RWPE2 (cell line): ENCODE measurements around the gene MSI2.

Source experiments
- ATAC-seq: fragments of 200-7000 bp; cut with Tn5 transposase; 3 replicates; pipeline ENCODE4 v1.9.1; 2021; ENCODE audit warnings: low read depth
- DNase-seq: peaks from one replicate; pipeline ENCODE4 v3.0.0-alpha.2; 2020; ENCODE audit warnings: low spot score
- H3K27ac ChIP-seq: fragments of 450-650 bp; 2 replicates; pipeline ENCODE4 v1.5.1; 2017; ENCODE audit warnings: mild to moderate bottlenecking; ENCODE audit not compliant: poor library complexity, severe bottlenecking
- H3K27me3 ChIP-seq: fragments of 250-450 bp; sonication (Bioruptor Pico); 2 replicates; pipeline ENCODE4 v1.5.1; 2021; ENCODE audit warnings: mild to moderate bottlenecking, moderate library complexity; ENCODE audit not compliant: insufficient read depth, poor library complexity, severe bottlenecking
- H3K36me3 ChIP-seq: fragments of 250-450 bp; sonication (Bioruptor Pico); 2 replicates; pipeline ENCODE4 v1.5.1; 2020; ENCODE audit warnings: low read depth, mild to moderate bottlenecking, moderate library complexity
- H3K4me1 ChIP-seq: fragments of 250-450 bp; sonication (Bioruptor Pico); 2 replicates; pipeline ENCODE4 v1.5.1; 2021; ENCODE audit warnings: mild to moderate bottlenecking, moderate library complexity; ENCODE audit not compliant: insufficient read depth, poor library complexity, severe bottlenecking
- H3K4me3 ChIP-seq: fragments of 250-450 bp; sonication (Bioruptor Pico); 2 replicates; pipeline ENCODE4 v1.5.1; 2021; ENCODE audit warnings: mild to moderate bottlenecking, moderate library complexity; ENCODE audit not compliant: severe bottlenecking
- H3K9me3 ChIP-seq: fragments of 250-450 bp; sonication (Bioruptor Pico); 2 replicates; pipeline ENCODE4 v1.5.1; 2021; ENCODE audit warnings: mild to moderate bottlenecking, moderate library complexity; ENCODE audit not compliant: severe bottlenecking
- TF ChIP-seq, protein P1 (sequence below): fragments of 450-650 bp; IDR thresholded peaks from one replicate; pipeline ENCODE4 v1.5.1; 2017; ENCODE audit warnings: mild to moderate bottlenecking, moderate library complexity; ENCODE audit not compliant: poor library complexity, severe bottlenecking

MSI2 gene

GRCh38 chr17:57282296-57282695 lies 26.0 kb downstream of the MSI2 start:
- TF ChIP-seq, protein P1, sequence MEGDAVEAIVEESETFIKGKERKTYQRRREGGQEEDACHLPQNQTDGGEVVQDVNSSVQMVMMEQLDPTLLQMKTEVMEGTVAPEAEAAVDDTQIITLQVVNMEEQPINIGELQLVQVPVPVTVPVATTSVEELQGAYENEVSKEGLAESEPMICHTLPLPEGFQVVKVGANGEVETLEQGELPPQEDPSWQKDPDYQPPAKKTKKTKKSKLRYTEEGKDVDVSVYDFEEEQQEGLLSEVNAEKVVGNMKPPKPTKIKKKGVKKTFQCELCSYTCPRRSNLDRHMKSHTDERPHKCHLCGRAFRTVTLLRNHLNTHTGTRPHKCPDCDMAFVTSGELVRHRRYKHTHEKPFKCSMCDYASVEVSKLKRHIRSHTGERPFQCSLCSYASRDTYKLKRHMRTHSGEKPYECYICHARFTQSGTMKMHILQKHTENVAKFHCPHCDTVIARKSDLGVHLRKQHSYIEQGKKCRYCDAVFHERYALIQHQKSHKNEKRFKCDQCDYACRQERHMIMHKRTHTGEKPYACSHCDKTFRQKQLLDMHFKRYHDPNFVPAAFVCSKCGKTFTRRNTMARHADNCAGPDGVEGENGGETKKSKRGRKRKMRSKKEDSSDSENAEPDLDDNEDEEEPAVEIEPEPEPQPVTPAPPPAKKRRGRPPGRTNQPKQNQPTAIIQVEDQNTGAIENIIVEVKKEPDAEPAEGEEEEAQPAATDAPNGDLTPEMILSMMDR: no peak
- Histone ChIP-seq H3K27ac (no peak overlapping the region), H3K4me3 (no peak overlapping the region), H3K4me1 (no peaks in the 10 kb centered on the region), H3K36me3 (peaks cover 26% of the 10 kb centered on the region), H3K9me3 (no peaks in the 10 kb centered on the region), H3K27me3 (no peaks in the 10 kb centered on the region)
- ATAC-seq (no peak), DNase-seq (no peak)

GRCh38 chr17:57283203-57283971 lies 27.1 kb downstream of the MSI2 start:
- Histone ChIP-seq H3K27ac (no peak overlapping the region), H3K27me3 (no peaks in the 10 kb centered on the region), H3K4me1 (no peaks in the 10 kb centered on the region), H3K9me3 (no peaks in the 10 kb centered on the region), H3K36me3 (peaks cover 26% of the 10 kb centered on the region), H3K4me3 (no peak overlapping the region)
- TF ChIP-seq, protein P1: no peak
- ATAC-seq (no peak), DNase-seq (no peak)

- DNase-seq (no peak), ATAC-seq (no peak)
- Histone ChIP-seq H3K4me1 (no peaks in the 10 kb centered on the region), H3K9me3 (no peaks in the 10 kb centered on the region), H3K36me3 (peaks cover 22% of the 10 kb centered on the region), H3K27me3 (no peaks in the 10 kb centered on the region), H3K27ac (no peak overlapping the region), H3K4me3 (no peak overlapping the region)
- TF ChIP-seq, protein P1: no peak
Observed at GRCh38 chr17:57284583-57284982, 28.3 kb downstream of the MSI2 start.

- Histone ChIP-seq H3K4me3 (no peak overlapping the region), H3K4me1 (no peaks in the 10 kb centered on the region), H3K27ac (no peak overlapping the region), H3K27me3 (no peaks in the 10 kb centered on the region), H3K9me3 (no peaks in the 10 kb centered on the region), H3K36me3 (peaks cover 22% of the 10 kb centered on the region)
- no peak for DNase-seq
- TF ChIP-seq, protein P1: no peak
- ATAC-seq: no peak
Observed at GRCh38 chr17:57284984-57285646, 28.8 kb downstream of the MSI2 start.

DNA sequence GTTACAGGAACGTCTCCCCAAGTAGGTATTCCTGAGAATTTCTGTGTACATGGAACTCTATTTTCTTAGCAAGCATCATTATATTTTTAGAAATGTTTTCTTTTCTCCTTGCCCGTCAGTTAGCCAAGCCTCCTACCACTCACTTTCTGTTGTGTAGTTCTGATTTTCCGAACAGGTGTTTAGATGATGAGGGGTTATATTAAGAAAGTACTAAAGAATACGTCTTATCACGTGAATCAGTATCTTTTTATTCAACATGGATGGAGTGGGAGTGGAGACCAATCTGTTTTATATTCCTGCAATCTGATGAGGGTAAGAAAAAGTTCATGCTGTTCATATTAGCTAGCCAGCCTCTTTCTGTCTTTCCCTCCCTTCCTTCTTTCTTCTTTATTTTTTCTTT lies 29.4 kb downstream of the MSI2 start:
- Histone ChIP-seq H3K36me3 (peaks cover 22% of the 10 kb centered on the region), H3K27ac (no peak overlapping the region), H3K27me3 (no peaks in the 10 kb centered on the region), H3K4me3 (no peak overlapping the region), H3K9me3 (no peaks in the 10 kb centered on the region), H3K4me1 (no peaks in the 10 kb centered on the region)
- TF ChIP-seq, protein P1: no peak
- DNase-seq (no peak), ATAC-seq (no peak)
